Measurements from ENCODE around the gene DCLRE1B. TPM values are rescaled to one million over a fixed set of nuclear protein-coding genes. Genes with fewer than 3 reads are reported as not detected.
A peak's percentile ranks its signal among the peaks of the same experiment; 100 is the strongest.
"Not testable (repeated sequence)": the region's sequence is repeated elsewhere in the genome, so short reads cannot be mapped to it uniquely, and the experiment has no call there.

DCLRE1B gene
- total and polyA plus RNA-seq, 4 donors: 1.9 to 6.3 (median 3.4) TPM

GRCh38 chr1:113946678-113947387 lies 41.7 kb downstream of the DCLRE1B start:
- Histone ChIP-seq H3K27me3 (ENCODE audit: control insufficient read depth in 1 of 2, insufficient read depth in 2 of 2, low read length in 1 of 2) (no peaks in the 10 kb centered on the region), H3K4me1 (ENCODE audit: control insufficient read depth in 1 of 2, insufficient read depth in 2 of 2, low read length in 2 of 2) (peaks cover 3 to 6% of the 10 kb centered on the region in 2 donors), H3K4me3 (ENCODE audit: low read length in 2 of 2) (no peak overlapping the region), H3K9me3 (ENCODE audit: control insufficient read depth, low read length) (no peaks in the 10 kb centered on the region), H3K27ac (ENCODE audit: low read depth in 1 of 2, low read length in 2 of 2) (no peak overlapping the region), H3K36me3 (ENCODE audit: control insufficient read depth in 1 of 2, insufficient read depth in 2 of 2, low read length in 1 of 2) (peaks cover 0 to 2% of the 10 kb centered on the region in 2 donors)
- no peak for ATAC-seq (ENCODE audit: low FRiP score)
- intact Hi-C loops (cut with DNase I): no loop called here
- WGBS, 2 donors: 28 to 36% methylated on average over 3 of the region's 3 CpGs
- no peak for DNase-seq

GRCh38 chr1:113947388-113948107 lies 42.4 kb downstream of the DCLRE1B start:
- H3K4me3 ChIP-seq (ENCODE audit: low read length in 2 of 2): no peak overlapping the region
- DNase-seq (no peak), ATAC-seq (ENCODE audit: low FRiP score) (no peak)
- peaks cover 3 to 6% of the 10 kb centered on the region in 2 donors for H3K4me1 ChIP-seq (ENCODE audit: control insufficient read depth in 1 of 2, insufficient read depth in 2 of 2, low read length in 2 of 2)
- intact Hi-C loops (cut with DNase I): no loop called here
- WGBS, 2 donors: 15 to 16% methylated on average over 3 of the region's 3 CpGs
- peaks cover 0 to 2% of the 10 kb centered on the region in 2 donors for H3K36me3 ChIP-seq (ENCODE audit: control insufficient read depth in 1 of 2, insufficient read depth in 2 of 2, low read length in 1 of 2)
- no peaks in the 10 kb centered on the region for H3K27me3 ChIP-seq (ENCODE audit: control insufficient read depth in 1 of 2, insufficient read depth in 2 of 2, low read length in 1 of 2)
- no peaks in the 10 kb centered on the region for H3K9me3 ChIP-seq (ENCODE audit: control insufficient read depth, low read length)
- H3K27ac ChIP-seq (ENCODE audit: low read depth in 1 of 2, low read length in 2 of 2): peak overlapping the region in 1 of 2 donors; percentile 43

DNA sequence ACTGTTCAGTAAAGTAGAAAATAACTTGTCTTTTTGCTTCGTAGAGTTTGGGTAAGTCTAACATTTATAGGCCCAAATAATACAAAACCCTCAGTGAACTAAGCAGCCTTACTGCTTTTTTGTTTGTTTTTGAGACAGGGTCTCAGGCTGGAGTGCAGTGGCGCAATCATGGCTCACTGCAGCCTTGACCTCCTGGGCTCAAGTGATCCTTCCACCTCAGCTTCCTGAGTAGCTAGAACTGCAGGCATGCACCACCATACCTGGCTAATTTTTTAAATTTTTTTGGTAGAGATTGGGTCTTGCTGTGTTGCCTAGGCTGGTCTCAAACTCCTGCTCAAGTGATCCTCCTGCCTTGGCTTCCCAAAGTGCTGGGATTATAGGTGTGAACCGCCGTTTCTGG lies 43.0 kb downstream of the DCLRE1B start:
- ATAC-seq (ENCODE audit: low FRiP score); DNase-seq; H3K9me3 ChIP-seq (ENCODE audit: control insufficient read depth, low read length); H3K4me3 ChIP-seq (ENCODE audit: low read length in 2 of 2); H3K4me1 ChIP-seq (ENCODE audit: control insufficient read depth in 1 of 2, insufficient read depth in 2 of 2, low read length in 2 of 2); H3K36me3 ChIP-seq (ENCODE audit: control insufficient read depth in 1 of 2, insufficient read depth in 2 of 2, low read length in 1 of 2); intact Hi-C loops (cut with DNase I); H3K27ac ChIP-seq (ENCODE audit: low read depth in 1 of 2, low read length in 2 of 2); H3K27me3 ChIP-seq (ENCODE audit: control insufficient read depth in 1 of 2, insufficient read depth in 2 of 2, low read length in 1 of 2): not testable (repeated sequence)
- 58 to 64% methylated on average over 4 of the region's 4 CpGs for WGBS, 2 donors

GRCh38 chr1:113949007-113949406 lies 43.9 kb downstream of the DCLRE1B start:
- 33 to 34% methylated on average over 5 of the region's 5 CpGs for WGBS, 2 donors
- intact Hi-C loops (cut with DNase I): no loop called here
- ATAC-seq (ENCODE audit: low FRiP score): peak; percentile 47

GRCh38 chr1:113950908-113951307 lies 45.8 kb downstream of the DCLRE1B start:
- no peak for DNase-seq
- no peak for ATAC-seq (ENCODE audit: low FRiP score)
- Histone ChIP-seq H3K4me3 (ENCODE audit: low read length in 2 of 2) (no peak overlapping the region), H3K9me3 (ENCODE audit: control insufficient read depth, low read length) (no peaks in the 10 kb centered on the region), H3K27me3 (ENCODE audit: control insufficient read depth in 1 of 2, insufficient read depth in 2 of 2, low read length in 1 of 2) (no peaks in the 10 kb centered on the region), H3K36me3 (ENCODE audit: control insufficient read depth in 1 of 2, insufficient read depth in 2 of 2, low read length in 1 of 2) (peaks cover 0 to 2% of the 10 kb centered on the region in 2 donors), H3K4me1 (ENCODE audit: control insufficient read depth in 1 of 2, insufficient read depth in 2 of 2, low read length in 2 of 2) (peaks cover 3 to 6% of the 10 kb centered on the region in 2 donors), H3K27ac (ENCODE audit: low read depth in 1 of 2, low read length in 2 of 2) (no peak overlapping the region)
- intact Hi-C loops (cut with DNase I): no loop called here
- WGBS, 2 donors: 98 to 100% methylated on average over 1 of the region's 1 CpG

More at GRCh38 chr1:113949007-113949406, 43.9 kb downstream of the DCLRE1B start:
- peaks cover 3 to 6% of the 10 kb centered on the region in 2 donors for H3K4me1 ChIP-seq (ENCODE audit: control insufficient read depth in 1 of 2, insufficient read depth in 2 of 2, low read length in 2 of 2)
- no peak for DNase-seq
- no peaks in the 10 kb centered on the region for H3K27me3 ChIP-seq (ENCODE audit: control insufficient read depth in 1 of 2, insufficient read depth in 2 of 2, low read length in 1 of 2)
- H3K9me3 ChIP-seq (ENCODE audit: control insufficient read depth, low read length): no peaks in the 10 kb centered on the region
- H3K4me3 ChIP-seq (ENCODE audit: low read length in 2 of 2): no peak overlapping the region
- no peak overlapping the region for H3K27ac ChIP-seq (ENCODE audit: low read depth in 1 of 2, low read length in 2 of 2)
- H3K36me3 ChIP-seq (ENCODE audit: control insufficient read depth in 1 of 2, insufficient read depth in 2 of 2, low read length in 1 of 2): peaks cover 0 to 2% of the 10 kb centered on the region in 2 donors

DNA sequence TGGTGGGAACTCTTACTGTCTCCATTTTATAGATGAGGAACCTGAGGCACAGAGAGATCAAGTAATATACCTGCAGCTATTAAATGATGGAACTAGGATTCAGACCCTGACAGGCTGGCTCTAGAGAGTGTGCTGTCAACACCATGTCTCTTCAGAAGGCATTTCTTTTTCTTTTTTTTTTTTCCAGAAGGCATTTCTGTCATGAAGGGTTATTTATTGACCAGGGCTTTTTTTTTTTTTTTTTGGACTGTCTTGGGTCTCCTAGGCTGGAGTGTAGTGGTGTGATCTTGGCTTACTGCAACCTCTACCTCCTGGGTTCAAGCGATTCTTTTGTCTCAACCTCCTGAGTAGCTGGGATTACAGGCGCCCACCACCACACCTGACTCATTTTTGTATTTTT lies 46.6 kb downstream of the DCLRE1B start:
- Histone ChIP-seq H3K36me3 (ENCODE audit: control insufficient read depth in 1 of 2, insufficient read depth in 2 of 2, low read length in 1 of 2) (peaks cover 0 to 2% of the 10 kb centered on the region in 2 donors), H3K27me3 (ENCODE audit: control insufficient read depth in 1 of 2, insufficient read depth in 2 of 2, low read length in 1 of 2) (no peaks in the 10 kb centered on the region), H3K9me3 (ENCODE audit: control insufficient read depth, low read length) (no peaks in the 10 kb centered on the region), H3K4me3 (ENCODE audit: low read length in 2 of 2) (no peak overlapping the region), H3K4me1 (ENCODE audit: control insufficient read depth in 1 of 2, insufficient read depth in 2 of 2, low read length in 2 of 2) (peaks cover 3% of the 10 kb centered on the region in 2 donors), H3K27ac (ENCODE audit: low read depth in 1 of 2, low read length in 2 of 2) (no peak overlapping the region)
- intact Hi-C loops (cut with DNase I): no loop called here
- no peak for DNase-seq
- no peak for ATAC-seq (ENCODE audit: low FRiP score)
- WGBS, 2 donors: 97 to 100% methylated on average over 2 of the region's 2 CpGs

GRCh38 chr1:113957984-113958383 lies 52.9 kb downstream of the DCLRE1B start:
- intact Hi-C loops (cut with DNase I): no loop called here
- H3K4me3 ChIP-seq (ENCODE audit: low read length in 2 of 2): no peak overlapping the region
- 88 to 92% methylated on average over 1 of the region's 1 CpG for WGBS, 2 donors
- no peaks in the 10 kb centered on the region for H3K4me1 ChIP-seq (ENCODE audit: control insufficient read depth in 1 of 2, insufficient read depth in 2 of 2, low read length in 2 of 2)
- H3K27me3 ChIP-seq (ENCODE audit: control insufficient read depth in 1 of 2, insufficient read depth in 2 of 2, low read length in 1 of 2): no peaks in the 10 kb centered on the region
- H3K36me3 ChIP-seq (ENCODE audit: control insufficient read depth in 1 of 2, insufficient read depth in 2 of 2, low read length in 1 of 2): peaks cover 5 to 7% of the 10 kb centered on the region in 2 donors
- ATAC-seq (ENCODE audit: low FRiP score) (no peak), DNase-seq (no peak)
- no peaks in the 10 kb centered on the region for H3K9me3 ChIP-seq (ENCODE audit: control insufficient read depth, low read length)
- no peak overlapping the region for H3K27ac ChIP-seq (ENCODE audit: low read depth in 1 of 2, low read length in 2 of 2)

DNA sequence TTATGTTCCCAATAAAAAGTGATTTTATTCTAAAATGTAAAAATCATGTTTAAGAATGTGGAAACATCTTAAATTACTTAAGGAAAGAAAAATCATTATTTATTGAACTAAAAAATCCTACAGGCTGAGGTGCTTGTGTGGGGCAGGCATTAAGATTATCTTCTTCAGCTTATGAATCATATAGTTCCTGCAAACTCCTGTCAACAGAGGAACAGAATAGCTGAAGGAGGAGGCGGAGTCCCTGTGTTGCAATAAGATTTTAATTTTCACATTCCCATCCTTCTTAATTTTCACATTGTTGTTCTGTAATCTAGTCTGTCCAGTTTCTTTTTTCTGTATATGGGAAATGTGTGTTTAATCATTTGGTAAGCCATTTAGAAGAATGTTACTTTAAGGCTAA lies 53.6 kb downstream of the DCLRE1B start:
- no peaks in the 10 kb centered on the region for H3K27me3 ChIP-seq (ENCODE audit: control insufficient read depth in 1 of 2, insufficient read depth in 2 of 2, low read length in 1 of 2)
- no peak overlapping the region for H3K27ac ChIP-seq (ENCODE audit: low read depth in 1 of 2, low read length in 2 of 2)
- no peaks in the 10 kb centered on the region for H3K4me1 ChIP-seq (ENCODE audit: control insufficient read depth in 1 of 2, insufficient read depth in 2 of 2, low read length in 2 of 2)
- ATAC-seq (ENCODE audit: low FRiP score) (no peak), DNase-seq (no peak)
- H3K9me3 ChIP-seq (ENCODE audit: control insufficient read depth, low read length): no peaks in the 10 kb centered on the region
- peaks cover 6 to 7% of the 10 kb centered on the region in 2 donors for H3K36me3 ChIP-seq (ENCODE audit: control insufficient read depth in 1 of 2, insufficient read depth in 2 of 2, low read length in 1 of 2)
- no peak overlapping the region for H3K4me3 ChIP-seq (ENCODE audit: low read length in 2 of 2)
- intact Hi-C loops (cut with DNase I): no loop called here
- 90 to 94% methylated on average over 1 of the region's 1 CpG for WGBS, 2 donors
